Brain microvascular endothelial cell (primary cell): Measurements from ENCODE around the gene NUDT9.
A peak's percentile ranks its signal among the peaks of the same experiment; 100 is the strongest.

Experiments
- DNase-seq: peaks from one replicate; pipeline ENCODE4 v3.0.0-alpha.2; 2020
- H3K27ac ChIP-seq: fragments of 250-450 bp; sonication (Bioruptor Pico); 2 replicates; pipeline ENCODE4 v1.5.1; 2020; ENCODE audit warnings: mild to moderate bottlenecking, moderate library complexity
- H3K27me3 ChIP-seq: fragments of 250-450 bp; sonication (Bioruptor Pico); replicated peaks from 2 replicates; pipeline ENCODE4 v1.5.1; 2020; ENCODE audit warnings: mild to moderate bottlenecking
- H3K36me3 ChIP-seq: fragments of 250-450 bp; sonication (Bioruptor Pico); replicated peaks from 2 replicates; pipeline ENCODE4 v1.5.1; 2020; ENCODE audit warnings: mild to moderate bottlenecking
- H3K4me3 ChIP-seq: 2 replicates; pipeline ENCODE4 v1.5.1; 2011; ENCODE audit warnings: low read depth, mild to moderate bottlenecking, control low read depth, low read length, moderate library complexity
- CTCF ChIP-seq: IDR thresholded peaks from 2 replicates; pipeline ENCODE4 v1.5.1; 2011; ENCODE audit warnings: low read depth, mild to moderate bottlenecking, moderate library complexity, low read length, control low read depth, inconsistent platforms; ENCODE audit errors: missing control alignments
- in situ Hi-C: cut with HindIII; loops from 2 replicates; pipeline ENCODE4 v1.10.0; 2017; ENCODE audit warnings: low sequenced_read_pairs, low pct_ligation_motif_present

NUDT9 gene

GRCh38 chr4:87502580-87503238 is 80.3 kb downstream of the NUDT9 start:
- Histone ChIP-seq H3K36me3 (no peaks in the 10 kb centered on the region), H3K27ac (no peak overlapping the region), H3K4me3 (no peak overlapping the region), H3K27me3 (no peaks in the 10 kb centered on the region)
- no peak for DNase-seq
- in situ Hi-C loops: no loop called here
- TF ChIP-seq CTCF: no peak

DNA sequence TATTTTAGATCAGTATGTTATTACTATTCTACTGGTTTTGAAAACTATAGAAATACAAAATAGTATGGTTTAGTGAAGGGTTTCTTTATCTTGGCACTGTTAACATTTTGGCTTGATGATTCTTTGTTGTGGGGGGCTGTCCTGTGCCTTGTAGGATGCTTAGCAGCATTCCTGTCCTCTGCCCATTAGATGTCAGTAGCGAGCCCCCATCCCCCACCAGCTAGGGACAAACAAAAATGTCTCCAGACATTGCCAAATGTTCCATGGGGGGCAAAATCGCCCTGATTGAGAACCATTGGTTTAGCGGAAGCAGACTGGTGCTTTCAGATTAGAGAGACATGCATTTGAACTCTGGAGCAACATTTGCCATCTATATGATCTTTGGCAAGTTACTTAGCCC is 83.5 kb downstream of the NUDT9 start:
- DNase-seq: no peak
- H3K27me3 ChIP-seq: no peaks in the 10 kb centered on the region
- in situ Hi-C loops: no loop called here
- H3K27ac ChIP-seq: no peak overlapping the region
- no peaks in the 10 kb centered on the region for H3K36me3 ChIP-seq
- peak; percentile 51 for TF ChIP-seq CTCF
- H3K4me3 ChIP-seq: no peak overlapping the region

GRCh38 chr4:87506974-87507701 is 84.8 kb downstream of the NUDT9 start:
- peak; percentile 27 for DNase-seq
- in situ Hi-C loops: no loop called here
- no peak for TF ChIP-seq CTCF

More at GRCh38 chr4:87506974-87507701, 84.8 kb downstream of the NUDT9 start:
- Histone ChIP-seq H3K27me3 (no peaks in the 10 kb centered on the region), H3K4me3 (no peak overlapping the region), H3K36me3 (no peaks in the 10 kb centered on the region), H3K27ac (peak overlapping the region; percentile 29)
